Gastrocnemius medialis (tissue), 4 donors: Measurements from ENCODE around the gene ALG1L2. TPM values are rescaled to one million over a fixed set of nuclear protein-coding genes. Genes with fewer than 3 reads are reported as not detected.
"Not testable (repeated sequence)": the region's sequence is repeated elsewhere in the genome, so short reads cannot be mapped to it uniquely, and the experiment has no call there.

Experiments used
- ATAC-seq, 2 donors: fragments of 150-250 bp; one replicate each; pipeline ENCODE4 v1.9.1; 2016
- DNase-seq, 2 donors: peaks; one replicate each; pipeline ENCODE4 v3.0.0-alpha.2; 2019
- H3K27ac ChIP-seq, 4 donors: fragments of 200-600 bp; sonication (generic); 1 replicate in 1 of 4; 2 replicates in 3 of 4; pipeline ENCODE4 v1.5.1; 2016 to 2018; ENCODE audit warnings: mild to moderate bottlenecking in 2 of 4, moderate library complexity in 1 of 4
- H3K27me3 ChIP-seq, 3 donors: fragments of 200-600 bp; sonication (generic) in 2 of 3; 1 replicate in 1 of 3; 2 replicates in 2 of 3; pipeline versions ENCODE4 v1.5.1 to v1.6.0; 2016 to 2019; ENCODE audit warnings: mild to moderate bottlenecking in 1 of 3, moderate library complexity in 1 of 3
- H3K36me3 ChIP-seq, 2 donors: fragments of 200-600 bp; sonication (generic) in 1 of 2; one replicate each; pipeline ENCODE4 v1.5.1; 2017 to 2018
- H3K4me1 ChIP-seq, 2 donors: fragments of 200-600 bp; sonication (generic) in 1 of 2; one replicate each; pipeline ENCODE4 v1.5.1; 2016 to 2017; ENCODE audit warnings: mild to moderate bottlenecking in 2 of 2
- H3K4me3 ChIP-seq, 4 donors: fragments of 200-600 bp; sonication (generic) in 3 of 4; 1 replicate in 1 of 4; 2 replicates in 3 of 4; pipeline ENCODE4 v1.5.1; 2016 to 2019; ENCODE audit warnings: mild to moderate bottlenecking in 2 of 4
- H3K9me3 ChIP-seq, 3 donors: fragments of 200-600 bp; sonication (generic) in 2 of 3; 1 replicate in 1 of 3; 2 replicates in 2 of 3; pipeline ENCODE4 v1.5.1; 2016 to 2019
- CTCF ChIP-seq, 5 experiments: fragments of 450-650 bp in 3 of 5; fragments of 200-600 bp in 2 of 5; sonication (generic) in 2 of 5; IDR thresholded peaks in 4 of 5; conservative IDR thresholded peaks in 1 of 5; 1 replicate in 4 of 5; 2 replicates in 1 of 5; pipeline ENCODE4 v1.5.1; 2016 to 2019; ENCODE audit warnings: antibody characterized with exemption in 5 of 5, mild to moderate bottlenecking in 3 of 5, moderate library complexity in 3 of 5
- POLR2A ChIP-seq, 2 donors: fragments of 450-650 bp; IDR thresholded peaks; one replicate each; pipeline ENCODE4 v1.6.1; 2017; ENCODE audit warnings: antibody characterized with exemption in 2 of 2, mild to moderate bottlenecking in 2 of 2, moderate library complexity in 2 of 2
- in situ Hi-C, 4 donors: fragments of 200-750 bp; cut with MboI; loops; one replicate each; pipeline versions ENCODE4 v1.15.0 to v1.8.0; 2017; ENCODE audit warnings: low sequenced_read_pairs in 4 of 4
- intact Hi-C: fragments of 100-400 bp; cut with DNase I; formaldehyde crosslinking; loops from one replicate; pipeline ENCODE4 v1.15.1; 2023; ENCODE audit warnings: low total_unique reads
- total RNA-seq, 4 donors: library from RNA; depleted of rRNA; stranded (reverse); fragments of >200 nt; gene quantifications; one replicate each; pipeline versions ENCODE4 v1.1.0 to v1.2.3, GENCODE V29; 2016

The ALG1L2 gene
- total RNA-seq, 4 donors from 2014 or later: not detected

GRCh38 chr3:130084436-130084980 lies 2.9 kb downstream of the ALG1L2 start:
- in situ Hi-C loops: no loop called here
- no peak for ATAC-seq
- no peak for TF ChIP-seq CTCF (IDR thresholded peaks at IDR 0.05 in 4 of 5, conservative IDR thresholded peaks at IDR 0.05 in 1 of 5)
- no peak for TF ChIP-seq POLR2A (IDR thresholded peaks at IDR 0.05)

GRCh38 chr3:130085881-130086280 lies 4.2 kb downstream of the ALG1L2 start:
- Histone ChIP-seq H3K27ac (no peak overlapping the region), H3K9me3 (no peaks in the 10 kb centered on the region), H3K27me3 (no peaks in the 10 kb centered on the region), H3K4me1 (no peaks in the 10 kb centered on the region), H3K36me3 (no peaks in the 10 kb centered on the region), H3K4me3 (no peak overlapping the region)
- intact Hi-C loops (no loop called here), in situ Hi-C loops (loop anchor here in 3 of 4 donors (5.0 kb wide), 1 partner anchor 44 kb away; no protein-coding TSS in a partner anchor)
- TF ChIP-seq CTCF (IDR thresholded peaks at IDR 0.05 in 4 of 5, conservative IDR thresholded peaks at IDR 0.05 in 1 of 5) (no peak), POLR2A (IDR thresholded peaks at IDR 0.05) (no peak)
- ATAC-seq: no peak
- no peak for DNase-seq

More at GRCh38 chr3:130084436-130084980, 2.9 kb downstream of the ALG1L2 start:
- H3K4me1 ChIP-seq: no peaks in the 10 kb centered on the region
- no peaks in the 10 kb centered on the region for H3K36me3 ChIP-seq
- no peak for DNase-seq
- intact Hi-C loops: no loop called here
- H3K27me3 ChIP-seq: no peaks in the 10 kb centered on the region
- H3K9me3 ChIP-seq: no peaks in the 10 kb centered on the region
- no peak overlapping the region for H3K27ac ChIP-seq
- H3K4me3 ChIP-seq: no peak overlapping the region

- intact Hi-C loops, H3K27ac ChIP-seq, H3K36me3 ChIP-seq, H3K9me3 ChIP-seq, H3K4me3 ChIP-seq, DNase-seq, H3K27me3 ChIP-seq, ATAC-seq, H3K4me1 ChIP-seq: not testable (repeated sequence)
- in situ Hi-C loops: loop anchor here in 3 of 4 donors (5.0 kb wide), 1 partner anchor 44 kb away; no protein-coding TSS in a partner anchor
Measured at GRCh38 chr3:130086628-130087027, 5.0 kb downstream of the ALG1L2 start.

- in situ Hi-C loops: loop anchor here in 3 of 4 donors (5.0 kb wide), 1 partner anchor 46 kb away; no protein-coding TSS in a partner anchor
- Histone ChIP-seq H3K4me1 (no peaks in the 10 kb centered on the region), H3K27ac (no peak overlapping the region), H3K27me3 (no peaks in the 10 kb centered on the region), H3K4me3 (no peak overlapping the region), H3K9me3 (no peaks in the 10 kb centered on the region), H3K36me3 (no peaks in the 10 kb centered on the region)
- no peak for DNase-seq
- TF ChIP-seq POLR2A (IDR thresholded peaks at IDR 0.05) (no peak), CTCF (IDR thresholded peaks at IDR 0.05 in 4 of 5, conservative IDR thresholded peaks at IDR 0.05 in 1 of 5) (no peak)
- intact Hi-C loops: no loop called here
- no peak for ATAC-seq
Measured at GRCh38 chr3:130088061-130088460, 6.4 kb downstream of the ALG1L2 start.

- H3K27ac ChIP-seq, H3K36me3 ChIP-seq, H3K9me3 ChIP-seq, H3K27me3 ChIP-seq, in situ Hi-C loops, DNase-seq, ATAC-seq, intact Hi-C loops, H3K4me1 ChIP-seq, H3K4me3 ChIP-seq: not testable (repeated sequence)
Measured at GRCh38 chr3:130090681-130091080, 9.1 kb downstream of the ALG1L2 start.

GRCh38 chr3:130091958-130092357 lies 10.3 kb downstream of the ALG1L2 start:
- intact Hi-C loops: no loop called here
- Histone ChIP-seq H3K27ac (no peak overlapping the region), H3K4me1 (no peaks in the 10 kb centered on the region), H3K4me3 (no peak overlapping the region), H3K9me3 (no peaks in the 10 kb centered on the region), H3K27me3 (no peaks in the 10 kb centered on the region), H3K36me3 (no peaks in the 10 kb centered on the region)
- TF ChIP-seq POLR2A (IDR thresholded peaks at IDR 0.05) (no peak), CTCF (IDR thresholded peaks at IDR 0.05 in 4 of 5, conservative IDR thresholded peaks at IDR 0.05 in 1 of 5) (no peak)
- no peak for ATAC-seq
- DNase-seq: no peak
- in situ Hi-C loops: no loop called here
